ENCODE data around the gene IFITM10.

Gene IFITM10

DNA sequence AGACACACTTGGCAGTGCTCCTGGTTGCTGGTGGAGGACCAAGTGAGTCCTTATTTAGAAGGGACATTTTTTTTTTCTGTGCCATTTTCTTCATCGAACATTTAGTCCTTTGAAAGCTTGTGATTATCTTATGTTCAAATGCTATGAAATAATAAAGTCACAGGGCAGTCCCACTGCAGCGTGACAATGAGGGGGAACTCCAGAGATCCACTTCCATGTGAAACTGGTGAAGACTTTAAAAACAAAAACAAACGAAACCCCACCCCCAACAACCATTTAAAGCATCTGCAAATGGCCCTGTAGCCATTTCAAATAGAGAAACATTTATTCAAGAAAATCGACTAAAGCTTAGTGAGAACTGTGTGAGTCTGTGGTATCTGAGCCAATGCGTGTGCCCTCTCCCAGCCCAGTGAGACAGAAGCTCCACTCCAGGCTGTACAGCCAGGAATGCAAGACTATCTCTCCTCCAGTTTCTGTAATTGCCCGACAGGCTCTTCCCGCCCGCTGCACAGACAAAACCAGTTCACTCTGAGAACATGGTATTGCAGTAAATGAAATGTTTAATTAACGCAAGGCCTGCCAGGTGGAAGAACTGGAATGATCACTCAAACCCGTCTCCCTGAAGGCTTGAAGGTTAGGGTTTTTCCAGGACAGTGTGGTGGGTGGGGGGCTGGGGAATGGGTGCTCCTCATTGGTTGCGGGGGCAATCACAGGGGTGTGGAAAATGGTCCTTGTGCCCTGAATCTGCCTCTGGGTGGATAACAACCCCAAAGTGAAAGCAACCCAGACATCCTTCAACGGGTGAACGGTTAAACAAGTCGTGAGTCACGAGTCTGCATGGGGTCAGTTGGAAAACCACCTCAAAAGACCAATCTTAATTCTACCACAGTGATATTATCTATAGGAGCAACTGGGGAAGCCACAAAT is 45.0 kb downstream of the IFITM10 start:
- H3K36me3 ChIP-seq = no peaks in the 10 kb centered on the region
- intact Hi-C loops (cut with DNase I; ENCODE audit: low total_unique reads) = no loop called here
- H3K4me1 ChIP-seq = peaks cover 0 to 13% (median 7%) of the 10 kb centered on the region in 4 donors
- no peak overlapping the region for H3K27ac ChIP-seq
- no peaks in the 10 kb centered on the region for H3K27me3 ChIP-seq
- TF ChIP-seq, protein P1, sequence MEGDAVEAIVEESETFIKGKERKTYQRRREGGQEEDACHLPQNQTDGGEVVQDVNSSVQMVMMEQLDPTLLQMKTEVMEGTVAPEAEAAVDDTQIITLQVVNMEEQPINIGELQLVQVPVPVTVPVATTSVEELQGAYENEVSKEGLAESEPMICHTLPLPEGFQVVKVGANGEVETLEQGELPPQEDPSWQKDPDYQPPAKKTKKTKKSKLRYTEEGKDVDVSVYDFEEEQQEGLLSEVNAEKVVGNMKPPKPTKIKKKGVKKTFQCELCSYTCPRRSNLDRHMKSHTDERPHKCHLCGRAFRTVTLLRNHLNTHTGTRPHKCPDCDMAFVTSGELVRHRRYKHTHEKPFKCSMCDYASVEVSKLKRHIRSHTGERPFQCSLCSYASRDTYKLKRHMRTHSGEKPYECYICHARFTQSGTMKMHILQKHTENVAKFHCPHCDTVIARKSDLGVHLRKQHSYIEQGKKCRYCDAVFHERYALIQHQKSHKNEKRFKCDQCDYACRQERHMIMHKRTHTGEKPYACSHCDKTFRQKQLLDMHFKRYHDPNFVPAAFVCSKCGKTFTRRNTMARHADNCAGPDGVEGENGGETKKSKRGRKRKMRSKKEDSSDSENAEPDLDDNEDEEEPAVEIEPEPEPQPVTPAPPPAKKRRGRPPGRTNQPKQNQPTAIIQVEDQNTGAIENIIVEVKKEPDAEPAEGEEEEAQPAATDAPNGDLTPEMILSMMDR (IDR thresholded peaks at IDR 0.05) = no peak
- no peak for DNase-seq
- no peaks in the 10 kb centered on the region for H3K9me3 ChIP-seq
- no peak overlapping the region for H3K4me3 ChIP-seq

DNA sequence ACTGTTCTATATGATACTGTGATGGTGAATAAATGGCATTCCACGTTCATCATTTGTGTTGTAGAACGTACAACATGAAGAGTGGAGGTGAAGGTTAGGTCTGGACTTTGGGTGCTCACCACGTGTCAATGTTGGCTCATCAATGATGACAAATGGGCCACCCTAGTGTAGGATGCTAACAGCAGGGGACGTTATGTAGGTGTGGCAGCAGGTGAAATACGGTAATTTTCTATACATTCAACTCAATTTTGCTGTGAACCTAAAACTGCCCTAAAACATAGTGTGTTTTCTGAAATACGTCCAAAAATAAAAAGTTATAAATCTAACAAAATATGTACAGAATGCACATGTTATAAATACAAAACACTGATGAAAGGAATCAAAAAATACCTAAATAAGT is 47.2 kb downstream of the IFITM10 start:
- no peaks in the 10 kb centered on the region for H3K36me3 ChIP-seq
- peaks cover 0 to 9% of the 10 kb centered on the region in 2 donors for H3K27me3 ChIP-seq
- DNase-seq = no peak
- H3K4me1 ChIP-seq = peaks cover 0 to 13% (median 7%) of the 10 kb centered on the region in 4 donors
- H3K27ac ChIP-seq = no peak overlapping the region
- no peak overlapping the region for H3K4me3 ChIP-seq
- TF ChIP-seq, protein P1 (IDR thresholded peaks at IDR 0.05) = no peak
- H3K9me3 ChIP-seq = no peaks in the 10 kb centered on the region
- intact Hi-C loops (cut with DNase I; ENCODE audit: low total_unique reads) = no loop called here

DNA sequence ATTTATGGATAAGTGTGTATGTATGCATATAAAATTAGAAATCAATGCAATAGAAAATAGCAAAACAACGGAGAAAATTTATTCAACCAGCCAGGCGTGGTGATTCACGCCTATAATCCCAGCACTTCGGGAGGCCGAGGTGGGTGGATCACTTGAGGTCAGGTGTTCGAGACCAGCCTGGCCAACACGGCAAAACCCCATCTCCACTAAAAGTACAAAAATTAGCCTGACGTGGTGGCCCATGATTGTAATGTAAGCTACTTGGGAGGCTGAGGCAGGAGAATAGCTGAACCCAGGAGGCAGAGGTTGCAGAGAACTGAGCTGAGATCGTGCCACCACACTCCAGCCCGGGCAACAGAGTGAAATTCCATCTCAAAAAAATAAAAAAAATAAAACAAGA is 47.9 kb downstream of the IFITM10 start:
- Histone ChIP-seq H3K27me3 (peaks cover 0 to 9% of the 10 kb centered on the region in 2 donors), H3K4me3 (no peak overlapping the region), H3K36me3 (no peaks in the 10 kb centered on the region), H3K4me1 (peaks cover 0 to 13% (median 7%) of the 10 kb centered on the region in 4 donors), H3K27ac (no peak overlapping the region), H3K9me3 (no peaks in the 10 kb centered on the region)
- TF ChIP-seq, protein P1 (IDR thresholded peaks at IDR 0.05) = no peak
- no peak for DNase-seq
- intact Hi-C loops (cut with DNase I; ENCODE audit: low total_unique reads) = no loop called here

DNA sequence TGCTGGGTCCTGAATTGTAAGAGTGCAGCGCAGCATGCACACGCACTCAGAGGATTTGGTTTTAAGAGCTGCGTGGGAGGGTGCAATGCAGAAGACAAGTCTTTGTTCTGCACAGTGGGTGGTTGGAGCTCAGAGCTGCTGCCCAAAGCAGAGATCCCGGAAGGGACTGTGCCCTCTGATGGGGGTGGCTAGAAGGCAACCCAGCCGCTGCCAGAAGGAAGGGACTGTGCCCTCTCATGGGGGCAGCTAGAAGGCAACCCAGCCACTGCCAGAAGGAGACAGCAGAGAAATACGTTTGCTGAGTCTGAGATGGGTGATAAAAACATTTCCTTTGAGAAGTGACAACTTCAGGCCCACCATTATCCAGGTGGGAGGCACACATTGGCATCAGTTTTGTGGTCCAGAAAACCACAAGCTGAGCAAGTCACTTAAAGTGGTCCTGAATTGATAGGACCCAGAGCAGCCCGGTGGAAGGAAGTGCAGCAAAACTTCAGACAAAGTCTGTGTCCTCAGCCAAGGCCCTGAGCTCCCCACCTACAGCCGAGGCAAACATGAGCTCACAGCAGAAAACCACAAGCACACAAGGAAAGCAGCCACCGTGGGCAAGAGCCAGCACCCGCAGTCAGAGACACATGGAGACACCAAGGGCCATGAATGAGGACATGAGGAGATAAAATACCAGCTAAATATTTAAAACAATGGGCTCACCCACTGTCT is 49.1 kb downstream of the IFITM10 start:
- Histone ChIP-seq H3K27me3 (peaks cover 0 to 9% of the 10 kb centered on the region in 2 donors), H3K27ac (no peak overlapping the region), H3K4me1 (peaks cover 0 to 13% (median 7%) of the 10 kb centered on the region in 4 donors), H3K9me3 (no peaks in the 10 kb centered on the region), H3K4me3 (no peak overlapping the region), H3K36me3 (no peaks in the 10 kb centered on the region)
- no peak for DNase-seq
- TF ChIP-seq, protein P1 (IDR thresholded peaks at IDR 0.05) = no peak
- intact Hi-C loops (cut with DNase I; ENCODE audit: low total_unique reads) = no loop called here

DNA sequence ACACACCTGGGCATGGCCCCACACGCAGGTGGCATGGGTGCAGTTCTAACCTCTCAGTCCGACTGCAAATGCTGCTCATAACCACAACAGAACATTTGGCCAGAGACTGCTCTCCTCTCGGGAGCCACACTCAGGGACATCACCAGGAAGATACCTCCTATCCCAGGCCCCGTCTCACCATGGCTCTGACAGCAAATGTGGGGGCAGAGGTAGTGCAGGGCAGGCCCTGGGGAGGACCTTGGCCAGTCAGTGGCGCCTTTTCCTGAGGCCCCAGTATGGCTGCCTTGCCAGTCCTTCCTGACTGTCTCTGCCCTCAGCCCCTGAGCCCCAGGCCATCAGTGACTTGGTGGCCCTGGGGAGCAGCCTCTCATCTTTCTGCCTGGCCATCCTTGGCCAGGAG is 50.6 kb downstream of the IFITM10 start:
- H3K4me3 ChIP-seq = no peak overlapping the region
- no peaks in the 10 kb centered on the region for H3K9me3 ChIP-seq
- TF ChIP-seq, protein P1 (IDR thresholded peaks at IDR 0.05) = no peak
- no peak overlapping the region for H3K27ac ChIP-seq
- H3K4me1 ChIP-seq = peaks cover 0 to 4% (median 1%) of the 10 kb centered on the region in 4 donors
- H3K27me3 ChIP-seq = peaks cover 0 to 9% of the 10 kb centered on the region in 2 donors
- H3K36me3 ChIP-seq = no peaks in the 10 kb centered on the region
- intact Hi-C loops (cut with DNase I; ENCODE audit: low total_unique reads) = loop anchor here (10.0 kb wide), 1 partner anchor 75 kb away; no protein-coding TSS in a partner anchor
- DNase-seq = no peak

All from tibial artery (tissue), 4 donors.